Mesodermal cell (in vitro differentiated cells): ENCODE measurements around the gene ZNF414.

Experiments
- H3K27ac ChIP-seq: 2 replicates; pipeline ENCODE4 v1.7.0; 2013; ENCODE audit warnings: mild to moderate bottlenecking, low read depth, low read length, moderate library complexity; ENCODE audit not compliant: severe bottlenecking
- H3K36me3 ChIP-seq: 2 replicates; pipeline ENCODE4 v1.7.1; 2013; ENCODE audit warnings: mild to moderate bottlenecking, low read length, moderate library complexity; ENCODE audit not compliant: control insufficient read depth, insufficient read depth
- H3K4me1 ChIP-seq: one replicate; pipeline ENCODE4 v1.7.1; 2013; ENCODE audit warnings: mild to moderate bottlenecking, low read length; ENCODE audit not compliant: insufficient read depth, control insufficient read depth, poor library complexity, severe bottlenecking
- H3K4me3 ChIP-seq: 2 replicates; pipeline ENCODE4 v1.7.0; 2013; ENCODE audit warnings: low read length, control low read depth, mild to moderate bottlenecking; ENCODE audit not compliant: insufficient read depth, poor library complexity, severe bottlenecking; ENCODE audit errors: extremely low read depth
- H3K9me3 ChIP-seq: 2 replicates; pipeline ENCODE4 v1.7.1; 2013; ENCODE audit warnings: mild to moderate bottlenecking, low read length, moderate library complexity; ENCODE audit not compliant: control insufficient read depth
- WGBS, 2 experiments: methylation state at CpG; one replicate each; pipeline ENCODE4 v1.1.5; 2013; ENCODE audit warnings: missing lambda C conversion rate in 2 of 2; ENCODE audit not compliant: insufficient coverage in 2 of 2; 5-methylcytosine and 5-hydroxymethylcytosine counted together

ZNF414 gene

GRCh38 chr19:8504919-8505318 is 9.0 kb downstream of the ZNF414 start:
- H3K4me1 ChIP-seq = no peaks in the 10 kb centered on the region
- H3K4me3 ChIP-seq = no peak overlapping the region
- H3K27ac ChIP-seq = no peak overlapping the region
- H3K36me3 ChIP-seq = no peaks in the 10 kb centered on the region
- 84 to 90% methylated on average over 6 of the region's 6 CpGs for WGBS, 2 experiments
- no peaks in the 10 kb centered on the region for H3K9me3 ChIP-seq

- Histone ChIP-seq H3K9me3 (no peaks in the 10 kb centered on the region), H3K4me1 (no peaks in the 10 kb centered on the region), H3K36me3 (no peaks in the 10 kb centered on the region), H3K4me3 (no peak overlapping the region), H3K27ac (no peak overlapping the region)
- WGBS, 2 experiments = 90 to 97% methylated on average over 4 to 5 of the region's 7 CpGs
Observed at GRCh38 chr19:8504171-8504570, 9.8 kb downstream of the ZNF414 start.

GRCh38 chr19:8503510-8503909 is 10.5 kb downstream of the ZNF414 start:
- Histone ChIP-seq H3K36me3 (no peaks in the 10 kb centered on the region), H3K27ac (no peak overlapping the region), H3K9me3 (no peaks in the 10 kb centered on the region), H3K4me1 (no peaks in the 10 kb centered on the region), H3K4me3 (no peak overlapping the region)
- 98% methylated on average over 6 of the region's 7 CpGs for WGBS, 2 experiments

DNA sequence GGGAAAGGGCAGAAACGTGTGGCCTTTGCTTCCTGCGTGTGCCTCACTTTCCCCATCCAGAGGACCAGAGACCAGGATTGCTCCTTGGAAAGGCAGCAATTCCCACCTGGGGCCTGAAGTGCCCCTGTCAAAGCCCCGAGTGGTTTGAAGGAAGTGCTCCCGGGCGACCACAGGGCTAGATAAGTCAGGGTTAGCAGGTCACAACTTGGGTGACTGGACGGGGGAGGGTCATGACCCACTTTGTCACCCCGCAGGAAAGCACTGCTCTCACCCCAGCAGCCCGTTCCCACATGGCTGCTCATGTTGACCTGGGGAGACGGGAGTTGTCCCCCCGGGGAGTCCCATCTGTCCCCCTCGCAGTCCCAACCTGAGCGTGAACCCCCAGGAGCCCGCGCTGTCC is 12.0 kb downstream of the ZNF414 start:
- H3K27ac ChIP-seq = no peak overlapping the region
- no peaks in the 10 kb centered on the region for H3K9me3 ChIP-seq
- H3K36me3 ChIP-seq = no peaks in the 10 kb centered on the region
- H3K4me3 ChIP-seq = no peak overlapping the region
- 73 to 92% methylated on average over 8 to 11 of the region's 14 CpGs for WGBS, 2 experiments
- H3K4me1 ChIP-seq = no peaks in the 10 kb centered on the region

DNA sequence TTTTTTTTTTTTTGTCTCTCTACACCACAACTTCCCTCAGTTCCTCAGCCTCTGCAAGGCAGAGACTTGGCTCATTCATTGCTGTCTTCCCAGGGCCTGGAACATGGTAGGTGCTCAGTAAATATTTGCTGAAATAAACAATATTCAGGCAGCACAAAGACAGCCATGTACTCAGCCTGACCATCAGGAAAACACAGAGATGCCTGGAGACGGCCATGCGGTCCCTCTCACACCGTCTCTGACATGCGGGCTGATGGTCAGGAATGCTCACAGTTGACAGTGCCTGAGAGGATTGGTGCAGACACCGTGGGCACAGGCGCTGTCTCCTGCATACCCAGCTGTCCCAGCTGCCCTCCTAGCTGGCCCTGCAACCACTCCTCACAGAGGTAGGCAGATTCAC is 12.5 kb downstream of the ZNF414 start:
- WGBS, 2 experiments = 89 to 92% methylated on average over 6 of the region's 6 CpGs
- H3K4me1 ChIP-seq = no peaks in the 10 kb centered on the region

GRCh38 chr19:8500158-8500557 is 13.8 kb downstream of the ZNF414 start:
- H3K4me1 ChIP-seq = no peaks in the 10 kb centered on the region
- H3K27ac ChIP-seq = no peak overlapping the region
- WGBS, 2 experiments = 55 to 57% methylated on average over 4 to 6 of the region's 7 CpGs
- no peaks in the 10 kb centered on the region for H3K36me3 ChIP-seq
- no peaks in the 10 kb centered on the region for H3K9me3 ChIP-seq
- H3K4me3 ChIP-seq = no peak overlapping the region

More for the DNA sequence above, 12.5 kb downstream of the ZNF414 start:
- Histone ChIP-seq H3K4me3 (no peak overlapping the region), H3K36me3 (no peaks in the 10 kb centered on the region), H3K9me3 (no peaks in the 10 kb centered on the region), H3K27ac (no peak overlapping the region)

DNA sequence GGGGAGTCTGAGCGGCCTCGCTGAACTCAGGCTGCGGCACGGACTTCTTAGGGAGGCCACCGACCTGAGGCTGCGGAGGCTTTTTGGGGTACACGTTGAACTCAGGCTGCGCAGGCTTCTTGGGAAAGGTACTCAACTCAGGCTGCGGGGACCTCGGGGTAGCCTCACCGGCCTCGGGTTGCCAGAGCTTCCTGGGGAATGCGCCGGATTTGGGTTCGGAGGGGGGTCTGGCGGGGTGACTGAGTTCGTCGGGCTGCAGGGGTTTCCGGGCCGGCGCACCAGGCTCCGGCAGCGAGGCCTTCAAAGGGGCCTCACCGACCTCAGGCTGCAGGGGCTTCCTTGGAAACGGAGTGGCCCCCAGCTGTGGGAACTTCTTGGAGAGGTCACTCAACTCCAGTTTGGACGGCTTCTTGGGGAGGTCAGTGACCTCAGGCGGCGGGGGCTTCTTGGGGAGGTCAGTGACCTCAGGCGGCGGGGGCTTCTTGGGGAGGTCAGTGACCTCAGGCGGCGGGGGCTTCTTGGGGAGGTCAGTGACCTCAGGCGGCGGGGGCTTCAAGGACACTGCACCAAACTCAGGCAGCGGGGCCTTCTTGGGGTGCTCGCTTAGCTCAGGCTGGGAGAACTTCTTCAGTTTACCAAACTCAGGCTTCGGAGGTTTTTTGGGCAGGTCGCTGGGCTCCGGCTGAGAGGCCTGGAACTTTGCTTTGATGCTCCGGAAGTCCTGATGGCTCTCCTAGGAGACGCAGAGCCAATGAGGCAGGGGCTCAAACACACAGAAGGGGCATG is 14.7 kb downstream of the ZNF414 start:
- H3K27ac ChIP-seq = no peak overlapping the region
- no peaks in the 10 kb centered on the region for H3K9me3 ChIP-seq
- H3K4me1 ChIP-seq = no peaks in the 10 kb centered on the region
- 89 to 90% methylated on average over 37 to 39 of the region's 41 CpGs for WGBS, 2 experiments
- H3K36me3 ChIP-seq = no peaks in the 10 kb centered on the region
- H3K4me3 ChIP-seq = no peak overlapping the region

DNA sequence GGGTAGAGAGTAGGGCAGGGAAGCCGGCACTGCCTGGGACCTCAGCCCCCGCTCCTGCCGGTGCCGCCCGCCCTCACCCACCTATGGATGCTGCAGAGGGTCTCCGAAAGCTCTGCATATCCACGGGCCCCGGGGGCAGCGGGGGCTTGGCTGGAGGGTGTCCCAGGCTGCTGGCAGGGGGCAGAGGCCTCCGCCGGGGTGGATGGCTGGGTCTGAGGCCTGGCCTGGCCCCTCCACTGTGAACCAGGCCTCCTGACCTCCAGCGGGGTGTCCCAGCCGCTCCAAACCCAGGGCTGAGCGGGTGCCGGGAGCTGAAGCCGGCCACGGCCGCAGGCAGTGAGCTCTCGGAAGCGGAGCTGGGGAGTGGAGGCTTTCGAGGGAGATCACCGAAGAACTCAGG is 15.7 kb downstream of the ZNF414 start:
- Histone ChIP-seq H3K36me3 (no peaks in the 10 kb centered on the region), H3K4me1 (no peaks in the 10 kb centered on the region), H3K27ac (no peak overlapping the region), H3K4me3 (no peak overlapping the region), H3K9me3 (no peaks in the 10 kb centered on the region)
- WGBS, 2 experiments = 92 to 95% methylated on average over 16 to 21 of the region's 22 CpGs

DNA sequence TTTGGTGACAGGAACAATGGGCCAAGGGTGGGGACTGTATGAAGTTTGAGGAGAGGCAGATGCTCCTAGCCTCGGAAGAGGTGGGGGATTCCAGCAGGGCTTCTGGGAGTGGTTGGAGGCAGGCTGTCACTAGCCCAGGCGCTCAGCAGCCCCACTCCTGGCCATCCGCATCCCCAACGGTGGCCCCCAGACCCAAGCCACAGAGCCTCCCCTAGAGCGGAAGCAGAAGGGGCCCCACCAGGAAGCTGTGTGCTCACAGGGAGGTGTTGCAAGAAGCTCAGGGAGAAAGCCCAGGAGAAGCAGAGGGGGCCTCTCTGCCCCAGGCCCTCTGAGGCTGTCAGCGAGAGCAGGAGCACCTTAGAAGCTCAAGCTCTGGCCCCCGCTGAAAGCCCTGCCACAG is 19.8 kb downstream of the ZNF414 start:
- H3K27ac ChIP-seq = no peak overlapping the region
- no peaks in the 10 kb centered on the region for H3K4me1 ChIP-seq

GRCh38 chr19:8491574-8491973 is 22.4 kb downstream of the ZNF414 start:
- H3K4me3 ChIP-seq = no peak overlapping the region
- H3K36me3 ChIP-seq = peaks cover 39% of the 10 kb centered on the region
- H3K4me1 ChIP-seq = no peaks in the 10 kb centered on the region
- no peaks in the 10 kb centered on the region for H3K9me3 ChIP-seq
- no peak overlapping the region for H3K27ac ChIP-seq
- WGBS, 2 experiments = 81 to 92% methylated on average over 5 to 6 of the region's 6 CpGs

More for the DNA sequence above, 19.8 kb downstream of the ZNF414 start:
- H3K4me3 ChIP-seq = no peak overlapping the region
- no peaks in the 10 kb centered on the region for H3K9me3 ChIP-seq
- peaks cover 13% of the 10 kb centered on the region for H3K36me3 ChIP-seq
- 78 to 90% methylated on average over 4 of the region's 7 CpGs for WGBS, 2 experiments

- 92 to 97% methylated on average over 5 to 12 of the region's 12 CpGs for WGBS, 2 experiments
- Histone ChIP-seq H3K4me1 (no peaks in the 10 kb centered on the region), H3K4me3 (no peak overlapping the region), H3K27ac (no peak overlapping the region), H3K36me3 (peaks cover 46% of the 10 kb centered on the region), H3K9me3 (no peaks in the 10 kb centered on the region)
Observed at GRCh38 chr19:8490873-8491272, 23.1 kb downstream of the ZNF414 start.
